HG02884 (cell line): ENCODE data around the gene DDTL.
A peak's percentile ranks its signal among the peaks of the same experiment; 100 is the strongest.
"Not testable (repeated sequence)": the region's sequence is repeated elsewhere in the genome, so short reads cannot be mapped to it uniquely, and the experiment has no call there.

Experiments used
- ATAC-seq: cut with Tn5 transposase; IDR thresholded peaks from one replicate; pipeline ENCODE4 v1.9.1; 2021; ENCODE audit warnings: mild to moderate bottlenecking, moderate library complexity; ENCODE audit not compliant: unreplicated experiment

DDTL gene

DNA sequence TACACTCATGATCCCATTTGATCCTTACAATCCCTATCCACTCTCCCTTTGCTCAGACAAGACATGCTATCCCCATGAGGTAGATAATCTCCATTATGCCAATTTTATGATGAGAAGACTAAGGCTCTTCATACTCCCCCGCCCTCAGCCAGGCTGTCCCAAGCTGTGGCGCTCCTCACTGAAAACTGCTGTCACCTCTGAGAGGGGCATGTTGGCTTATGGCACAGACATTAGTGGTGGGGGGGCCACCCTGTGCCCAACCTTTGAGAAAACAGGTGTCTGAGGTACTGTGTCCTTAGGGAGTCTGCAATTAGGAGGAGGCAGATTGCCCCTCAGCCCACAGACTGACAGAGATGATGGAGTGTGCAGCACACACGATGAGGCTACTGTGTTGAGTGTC, 2.4 kb downstream of the DDTL start:
- ATAC-seq: no peak

DNA sequence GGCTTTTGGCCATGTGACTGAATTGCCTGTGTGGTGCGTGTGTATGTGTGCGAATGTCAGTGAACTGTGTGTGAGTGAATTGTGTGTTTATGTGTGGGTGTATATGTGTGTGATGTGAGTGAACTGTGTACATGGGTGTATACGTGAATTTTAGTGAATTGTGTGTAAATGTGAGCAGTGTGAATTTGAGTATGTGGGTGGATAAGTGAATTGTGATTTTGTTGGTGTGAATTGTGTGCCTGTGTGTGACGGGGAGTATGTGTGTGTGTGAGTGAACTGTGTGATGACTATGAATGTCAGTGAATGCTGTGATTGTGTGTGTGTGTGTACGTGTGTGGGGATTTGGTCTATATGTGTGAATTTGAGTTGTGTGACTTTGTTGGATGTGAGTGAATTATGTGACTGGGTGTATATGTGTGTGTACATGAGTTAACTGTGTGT, 3.5 kb downstream of the DDTL start:
- no peak for ATAC-seq

DNA sequence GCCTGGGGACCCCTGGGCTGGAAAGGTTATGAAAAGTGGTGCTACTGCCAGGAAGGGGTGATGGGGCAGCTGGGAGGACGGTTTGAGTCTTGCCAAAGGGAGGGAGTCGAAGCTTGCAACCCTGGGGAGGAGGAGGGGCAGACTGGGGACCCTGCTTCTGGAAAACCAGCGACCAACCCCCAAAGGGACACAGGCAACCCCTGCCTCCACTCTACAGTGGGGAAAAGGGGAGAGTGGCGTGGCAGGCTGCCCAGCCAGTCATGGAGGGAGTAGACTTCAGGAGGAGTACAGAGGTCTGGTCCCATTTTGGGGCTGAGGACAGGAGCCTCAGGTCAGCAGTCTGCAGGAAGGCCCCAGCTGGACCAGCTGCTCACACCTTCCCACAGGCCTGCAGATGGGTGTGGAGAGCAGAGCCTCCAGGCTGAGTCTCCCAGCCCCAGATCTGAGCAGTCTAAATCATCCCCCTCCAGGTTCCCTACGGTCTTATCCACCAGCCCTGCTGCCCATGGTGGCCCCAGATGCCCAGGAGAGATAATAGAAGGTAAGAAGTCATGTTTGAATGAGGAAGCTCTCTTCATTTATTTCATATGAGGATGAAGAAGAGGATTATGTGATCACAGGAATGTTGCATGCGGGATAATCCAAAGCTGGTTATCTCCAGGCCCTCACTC, 4.3 kb downstream of the DDTL start:
- ATAC-seq: no peak

DNA sequence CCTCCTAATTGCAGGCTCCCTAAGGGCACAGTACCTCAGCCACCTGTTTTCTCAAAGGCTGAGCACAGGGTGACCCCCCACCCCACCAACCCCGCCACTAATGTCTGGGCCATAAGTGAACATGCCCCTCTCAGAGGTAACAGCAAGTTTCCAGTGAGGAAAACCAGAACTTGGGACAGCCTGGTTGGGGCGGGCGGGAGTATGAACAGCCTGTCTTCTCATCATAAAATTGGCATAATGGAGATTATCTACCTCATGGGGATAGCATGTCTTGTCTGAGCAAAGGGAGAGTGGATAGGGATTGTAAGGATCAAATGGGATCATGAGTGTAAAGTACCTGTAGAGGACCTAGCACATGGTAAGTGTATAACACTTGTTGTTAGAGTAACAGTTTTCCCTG, 5.2 kb downstream of the DDTL start:
- ATAC-seq: not testable (repeated sequence)

DNA sequence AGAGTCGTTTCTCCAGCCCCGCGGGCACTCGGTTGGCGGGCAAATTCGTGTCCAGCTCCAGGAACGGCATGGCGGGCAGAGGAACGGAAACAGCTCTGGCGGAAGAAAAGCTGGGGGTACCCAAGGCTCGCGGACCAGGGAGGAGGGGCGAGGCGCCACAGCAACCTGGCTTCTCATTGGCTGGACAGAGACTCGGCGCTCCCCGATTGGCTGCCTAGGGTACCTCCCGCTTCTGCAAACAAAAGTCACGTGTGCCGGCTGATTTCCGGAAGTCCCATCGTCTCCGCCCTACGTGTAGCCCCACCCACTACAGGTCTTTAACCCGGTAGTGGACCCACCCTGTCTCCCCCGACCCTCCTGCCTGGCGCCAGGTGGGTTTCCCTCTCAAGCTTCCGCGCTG, 7.7 kb downstream of the DDTL start, which contains the start of gene DDT:
TSS of gene DDT (minus strand) at position 97 of the 400 bp plus-strand sequence. CDS start at position 70, 27 bp downstream.
- ATAC-seq: peak; percentile 95

DNA sequence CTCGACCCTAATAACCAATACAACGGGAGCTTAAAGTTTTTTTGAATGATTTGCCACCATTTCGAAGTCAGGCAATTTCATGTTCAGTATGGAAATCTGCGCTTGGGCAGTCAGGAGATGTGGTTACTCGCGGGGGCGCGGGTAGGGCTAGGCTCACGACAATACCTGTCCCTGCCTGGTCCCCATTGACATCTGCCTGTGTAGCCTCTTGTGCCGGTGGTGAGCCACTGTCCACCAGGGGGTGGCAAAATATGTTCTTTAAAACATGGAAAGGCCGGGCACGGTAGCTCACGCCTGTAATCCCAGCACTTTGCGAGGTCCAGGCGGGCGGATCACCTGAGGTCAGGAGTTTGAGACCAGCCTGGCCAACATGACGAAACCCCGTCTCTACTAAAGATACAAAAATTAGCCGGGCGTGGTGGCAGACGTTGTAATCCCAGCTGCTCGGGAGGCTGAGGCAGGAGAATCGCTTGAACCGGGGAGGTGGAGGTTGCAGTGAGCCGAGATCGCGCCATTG, 8.2 kb downstream of the DDTL start:
- not testable (repeated sequence) for ATAC-seq

DNA sequence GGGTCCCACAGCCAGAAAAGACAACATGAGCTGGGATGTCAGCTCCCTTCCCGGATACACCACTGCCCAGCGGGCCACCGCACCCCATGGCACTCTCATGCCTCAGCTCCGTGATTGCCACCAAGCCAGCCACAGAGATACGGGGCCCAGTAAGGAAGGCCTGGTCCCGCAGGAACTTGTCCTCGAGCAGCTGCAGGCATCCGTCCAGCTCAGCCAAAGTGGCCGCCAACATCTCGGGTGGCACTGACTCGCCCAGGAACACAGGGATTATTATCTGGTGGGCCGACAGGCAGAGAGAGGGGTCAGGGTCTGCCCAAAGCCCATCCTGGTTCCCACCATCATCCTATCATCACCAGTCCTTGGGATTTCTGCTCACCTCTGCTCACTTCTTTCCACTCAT, 10.6 kb downstream of the DDTL start:
- ATAC-seq: not testable (repeated sequence)

DNA sequence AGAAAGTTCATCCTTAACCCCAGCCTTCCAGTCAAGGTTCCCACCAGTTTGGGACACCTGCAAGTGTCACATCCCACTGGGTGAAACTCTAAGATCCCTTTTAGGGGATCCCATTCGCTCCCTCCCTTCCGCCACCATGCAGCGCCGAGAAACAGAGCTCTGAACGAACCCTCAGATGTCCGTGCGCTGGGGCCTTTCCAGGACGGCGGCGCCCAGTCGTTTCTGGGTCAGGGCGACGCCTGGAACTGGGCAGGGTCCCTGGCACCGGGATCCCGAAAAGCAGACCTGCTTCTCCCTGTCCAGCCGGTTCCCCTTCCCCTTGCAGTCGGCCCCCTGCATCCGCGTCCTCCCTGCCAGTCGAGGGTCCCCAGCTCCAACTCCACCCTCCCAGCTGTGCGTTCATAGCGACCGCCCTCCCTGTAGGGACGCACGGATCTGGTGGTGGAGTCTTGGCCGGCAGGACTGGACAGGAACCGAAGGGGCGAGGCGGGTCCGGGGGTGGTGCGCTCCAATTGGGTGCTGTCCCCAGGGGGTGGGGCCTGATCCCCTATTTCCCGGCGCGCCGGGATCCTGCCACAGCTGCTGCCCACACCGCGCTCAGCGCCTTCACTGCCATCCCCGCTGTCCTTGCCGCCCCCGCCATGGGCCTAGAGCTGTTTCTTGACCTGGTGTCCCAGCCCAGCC, 13.0 kb downstream of the DDTL start, which contains the start of gene GSTT2:
TSS of gene GSTT2 (plus strand) at position 578 of the 684 bp plus-strand sequence.
- ATAC-seq: not testable (repeated sequence)

DNA sequence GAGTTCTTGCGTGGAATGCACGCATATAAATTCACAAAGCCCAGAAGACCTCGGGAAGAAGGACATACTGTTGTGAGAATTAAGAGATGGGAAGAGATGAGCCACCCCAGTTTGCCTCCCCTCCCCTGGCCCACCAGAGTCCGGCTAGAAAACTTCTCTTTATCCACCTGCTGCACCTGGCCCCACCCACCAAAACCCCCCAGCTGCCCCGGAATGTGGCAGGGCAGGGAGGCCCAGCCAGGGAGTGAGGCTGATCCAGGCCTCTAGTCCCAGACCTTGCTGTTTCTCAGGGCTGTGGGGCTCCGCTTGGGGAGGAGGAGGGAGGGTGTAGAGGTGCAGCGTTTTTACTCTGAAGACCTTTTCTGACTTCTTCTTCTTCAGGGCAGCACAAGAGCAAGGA, 13.9 kb downstream of the DDTL start:
- not testable (repeated sequence) for ATAC-seq

DNA sequence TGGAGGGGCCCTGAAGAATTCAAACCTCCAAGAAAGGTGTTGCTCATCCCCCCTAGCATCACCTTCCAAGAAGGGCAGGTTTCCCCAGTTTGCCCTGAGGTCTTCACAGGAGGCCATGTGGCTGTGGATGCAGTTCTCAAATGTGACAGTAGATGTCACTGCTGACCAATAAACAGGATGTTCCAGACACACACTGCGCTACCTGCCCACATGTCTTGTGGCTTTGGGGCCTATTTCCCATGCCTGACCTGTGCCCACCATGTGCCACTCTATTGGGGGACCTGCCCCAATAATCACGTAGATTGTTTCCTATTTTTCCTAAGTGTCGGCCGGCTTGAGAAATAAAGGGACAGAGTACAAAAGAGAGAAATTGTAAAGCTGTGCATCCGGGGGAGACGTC, 17.7 kb downstream of the DDTL start:
- no peak for ATAC-seq

DNA sequence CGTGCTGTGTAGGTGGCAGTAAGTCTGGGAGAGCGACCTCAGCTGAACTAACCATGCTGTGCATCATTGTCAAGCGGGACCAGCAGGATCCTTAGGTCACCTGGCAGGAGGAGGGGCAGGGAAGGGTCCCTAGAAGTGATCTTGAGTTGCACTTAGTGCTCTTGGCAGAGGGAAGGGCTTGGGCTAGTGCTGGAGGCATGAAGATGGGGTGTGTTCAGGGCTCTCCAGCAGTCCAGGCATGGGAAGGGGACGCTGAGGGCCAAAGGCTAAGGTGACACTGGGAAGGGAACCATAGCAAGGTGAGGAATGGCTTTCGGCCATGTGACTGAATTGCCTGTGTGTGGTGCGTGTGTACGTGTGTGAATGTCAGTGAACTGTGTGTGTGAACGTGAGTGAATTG, 19.4 kb downstream of the DDTL start:
- not testable (repeated sequence) for ATAC-seq

DNA sequence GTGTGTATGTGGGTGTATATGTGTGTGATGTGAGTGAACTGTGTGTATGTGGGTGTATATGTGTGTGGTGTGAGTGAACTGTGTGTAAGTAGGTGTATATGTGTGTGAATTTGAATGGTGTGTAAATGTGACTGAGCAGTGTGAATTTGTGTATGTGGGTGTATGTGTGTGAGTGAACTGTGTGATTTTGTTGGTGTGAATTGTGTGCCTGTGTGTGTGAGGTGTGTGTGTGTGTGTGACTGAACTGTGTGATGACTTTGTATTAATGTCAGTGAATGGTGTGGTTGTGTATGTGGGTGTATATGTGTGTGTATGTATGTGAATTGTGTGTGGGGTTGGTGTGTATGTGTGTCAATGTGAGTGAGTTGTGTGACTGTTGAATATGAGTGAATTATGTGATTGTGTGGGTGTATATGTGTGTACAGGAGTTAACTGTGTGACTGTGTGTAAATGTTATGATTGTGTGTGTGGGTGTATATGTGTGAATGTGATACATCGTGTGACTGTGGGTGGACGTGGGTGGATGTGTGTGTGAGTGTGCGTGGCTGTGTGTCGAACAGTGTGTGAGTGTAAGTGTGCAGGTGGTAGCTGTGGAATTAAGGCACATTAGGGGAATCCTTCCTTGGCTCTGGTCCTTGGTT, 20.0 kb downstream of the DDTL start:
- not testable (repeated sequence) for ATAC-seq

DNA sequence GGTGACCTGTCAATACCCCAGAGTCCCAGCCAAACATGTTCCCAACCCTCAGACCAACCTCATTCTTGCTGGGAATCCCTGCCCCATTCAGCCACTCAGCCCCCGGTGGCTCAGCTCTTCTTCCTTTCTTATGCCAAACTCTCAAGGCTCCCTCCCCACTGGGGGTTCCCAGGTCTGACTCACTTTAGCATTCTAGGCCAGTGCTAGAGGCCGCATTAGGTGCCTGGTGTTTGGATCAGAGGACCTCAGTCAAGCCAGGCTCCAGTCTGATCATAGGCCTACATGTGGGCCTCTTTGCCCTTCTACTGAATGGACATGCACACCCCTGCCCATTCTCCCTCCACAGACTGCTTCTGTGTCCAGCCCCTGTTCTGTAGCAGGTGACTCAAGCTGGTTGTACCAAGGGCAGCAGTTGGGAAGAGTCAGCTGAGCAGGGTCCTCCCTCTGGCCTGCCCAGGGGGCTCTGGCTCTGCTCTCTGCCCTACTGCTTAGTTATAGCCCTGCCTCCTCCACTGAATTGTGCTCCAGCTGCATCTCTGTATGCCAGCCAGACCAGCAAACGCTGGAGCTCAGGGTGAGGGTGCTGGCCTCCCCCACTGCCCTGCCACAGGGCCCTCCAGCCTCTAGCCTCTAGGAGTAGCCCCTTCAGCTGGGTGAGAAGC, 23.0 kb downstream of the DDTL start:
- ATAC-seq: not testable (repeated sequence)

DNA sequence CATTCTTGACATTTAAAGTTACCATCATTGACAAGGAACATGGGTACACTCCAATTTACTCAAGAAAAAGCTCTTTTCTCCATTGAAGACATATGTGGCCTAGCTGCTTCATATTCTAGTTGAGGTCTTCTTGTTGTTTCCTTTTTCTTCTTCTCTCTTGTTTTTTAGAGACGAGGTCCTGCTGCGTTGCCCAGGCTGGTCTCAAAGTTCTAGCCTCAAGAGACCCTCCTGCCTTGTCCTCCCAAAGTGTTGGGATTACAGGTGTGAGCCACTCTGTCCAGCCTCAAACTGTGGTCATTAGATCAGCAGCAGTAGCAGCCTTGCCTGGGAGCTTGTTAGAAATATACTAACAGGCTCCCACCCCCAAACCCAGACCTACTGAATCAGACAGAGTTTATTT, 26.4 kb downstream of the DDTL start:
- ATAC-seq: not testable (repeated sequence)

DNA sequence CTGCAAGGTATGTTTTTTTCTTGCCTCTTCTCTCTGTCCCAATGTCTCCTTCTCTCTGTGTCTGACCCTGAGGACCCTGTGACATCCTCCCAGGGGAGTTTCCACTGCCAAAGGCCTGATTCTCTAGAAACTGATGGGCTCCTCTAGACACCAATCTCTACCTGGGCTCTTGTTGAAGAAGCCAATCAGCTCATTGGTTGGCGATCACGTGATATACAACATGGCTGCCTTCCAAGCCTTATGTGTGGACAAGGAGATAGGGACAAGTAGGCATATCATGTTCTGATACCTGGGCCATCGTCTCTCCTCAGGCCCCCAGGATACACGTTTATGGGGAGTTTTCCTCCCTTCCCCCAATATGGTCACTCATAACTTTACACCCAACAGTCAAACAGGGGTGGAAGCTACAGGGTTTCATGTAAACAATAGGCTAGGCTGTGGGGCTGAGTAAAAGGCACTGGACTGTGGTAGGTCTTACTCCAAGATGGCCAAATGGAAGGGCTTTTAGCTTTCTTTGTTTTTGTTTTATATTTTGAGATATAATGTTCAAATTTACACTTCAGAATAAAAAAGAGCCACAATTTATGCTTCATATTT, 27.0 kb downstream of the DDTL start:
- not testable (repeated sequence) for ATAC-seq

DNA sequence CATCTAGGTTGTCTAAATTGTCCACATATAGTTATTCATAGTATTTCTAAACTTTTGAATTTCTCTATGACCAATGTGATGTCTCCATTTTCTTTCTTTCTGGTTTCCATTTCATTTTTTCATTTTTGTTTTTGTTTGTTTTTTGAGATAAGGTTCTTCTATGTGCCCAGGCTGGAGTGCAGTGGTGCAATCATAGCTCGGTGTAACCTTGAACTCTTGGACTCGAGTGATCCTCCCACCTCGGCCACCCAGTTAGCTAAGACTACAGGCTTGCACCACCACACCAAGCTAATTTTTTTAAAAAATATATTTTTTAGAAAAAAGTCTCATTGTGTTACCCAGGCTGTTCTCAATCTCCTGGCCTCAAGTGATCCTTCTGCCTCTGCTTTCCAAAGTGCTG, 30.4 kb downstream of the DDTL start:
- no peak for ATAC-seq

DNA sequence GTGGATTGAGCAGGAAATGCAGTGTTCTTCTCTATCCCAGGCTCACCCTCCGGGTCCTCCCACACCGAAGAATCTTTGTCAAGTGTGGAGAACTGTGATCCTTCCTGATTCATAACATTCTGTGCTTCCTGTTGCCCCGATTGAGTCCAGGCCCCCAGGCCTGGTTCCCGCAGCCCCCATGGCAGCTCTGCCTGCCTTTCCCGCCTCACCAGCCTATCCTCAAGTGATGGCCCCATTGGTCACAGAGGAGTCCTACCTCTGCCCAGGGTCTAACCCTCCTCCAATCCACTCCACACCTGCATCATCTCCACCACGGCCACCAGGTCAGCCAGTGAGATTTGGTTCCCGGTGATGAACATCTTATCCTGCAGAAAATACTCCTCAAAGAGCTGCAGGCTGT, 33.1 kb downstream of the DDTL start:
- not testable (repeated sequence) for ATAC-seq

DNA sequence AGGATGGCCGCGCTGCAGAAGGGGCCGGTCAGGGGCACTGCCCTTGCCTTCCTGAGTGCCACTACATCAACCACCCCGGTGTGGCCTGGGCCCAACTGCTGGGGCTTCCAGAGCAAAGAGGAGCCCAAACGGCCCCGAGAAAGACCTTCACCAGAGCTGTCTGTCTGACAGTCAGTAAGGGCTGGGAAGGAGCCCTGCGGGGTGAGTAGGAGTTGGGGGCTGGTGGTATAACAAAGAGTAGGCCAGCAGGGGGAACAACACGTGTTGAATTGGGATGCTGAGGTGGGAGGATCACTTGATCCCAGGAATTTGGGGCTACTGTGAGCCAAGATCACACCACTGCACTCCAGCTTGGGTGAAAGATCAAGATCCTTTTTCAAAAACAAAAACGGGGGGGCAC, 34.6 kb downstream of the DDTL start:
- ATAC-seq: no peak

DNA sequence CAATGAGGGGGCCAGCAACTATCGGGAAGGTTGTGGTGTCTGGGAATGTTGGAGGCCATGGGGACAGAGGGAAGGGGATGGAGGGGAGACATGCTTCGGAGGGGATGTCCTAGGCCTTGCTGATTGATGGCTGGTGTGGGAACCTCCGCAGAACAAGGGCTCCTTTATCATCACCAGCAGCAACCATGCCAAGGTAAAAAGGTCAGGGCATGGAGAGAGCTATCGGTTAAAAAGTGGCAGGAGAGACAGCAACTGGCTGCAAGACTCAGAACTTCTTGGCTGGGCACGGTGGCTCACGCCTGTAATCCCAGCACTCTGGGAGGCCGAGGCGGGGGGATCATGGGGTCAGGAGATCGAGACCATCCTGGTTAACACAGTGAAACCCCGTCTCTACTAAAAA, 35.6 kb downstream of the DDTL start:
- no peak for ATAC-seq

DNA sequence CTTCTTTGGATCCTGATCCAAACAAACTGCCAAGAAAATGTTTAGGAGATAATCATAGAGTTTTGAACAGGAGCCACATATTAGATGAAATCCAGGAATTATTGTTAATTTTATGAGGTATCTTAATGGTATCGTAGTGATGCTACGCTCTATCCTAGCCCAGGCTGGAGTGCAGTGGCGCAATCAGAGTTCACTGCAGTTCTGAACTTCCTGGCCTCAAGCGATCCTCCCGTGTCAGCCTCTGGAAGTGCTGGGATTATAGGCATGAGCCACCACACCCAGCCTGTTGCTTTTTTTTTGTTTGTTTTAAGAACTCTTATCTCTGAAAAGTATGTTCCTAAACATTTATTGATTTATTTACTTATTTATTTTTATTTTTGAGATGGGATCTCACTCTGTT, 36.2 kb downstream of the DDTL start:
- no peak for ATAC-seq

DNA sequence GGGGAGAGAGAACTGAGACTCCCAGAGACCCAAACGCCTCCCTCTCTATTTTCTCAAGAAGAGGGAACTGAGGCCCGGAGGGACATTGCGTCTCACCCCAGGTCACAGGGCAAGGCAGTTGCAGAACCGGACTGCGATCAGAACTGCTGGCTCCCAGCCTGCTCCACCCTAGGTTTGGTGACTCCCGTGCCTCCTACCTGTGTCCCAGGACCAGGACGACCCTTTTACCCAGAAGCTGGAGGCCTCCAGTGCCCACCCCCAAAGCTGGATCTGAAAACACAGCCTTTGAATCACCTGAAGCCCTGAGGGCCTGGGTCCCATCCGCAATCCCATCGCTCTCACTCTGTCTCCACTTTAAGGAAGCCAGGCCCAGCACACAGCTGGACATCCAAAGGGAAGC, 37.2 kb downstream of the DDTL start:
- ATAC-seq: no peak
